Neural crest cell (in vitro differentiated cells): ENCODE results near the gene PLCL1. TPM values are rescaled to one million over a fixed set of nuclear protein-coding genes. Genes with fewer than 3 reads are reported as not detected.

Experiments
- DNase-seq: peaks from one replicate; pipeline ENCODE4 v3.0.0; 2021; ENCODE audit warnings: low read depth, mixed read lengths, low spot score
- H3K27ac Mint-ChIP-seq: one replicate; pipeline ENCODE4 v1.8.0; 2021; ENCODE audit warnings: mild to moderate bottlenecking, mixed read lengths; ENCODE audit not compliant: unreplicated experiment
- H3K27me3 Mint-ChIP-seq: 2 replicates; pipeline ENCODE4 v1.8.0; 2021; ENCODE audit warnings: low read depth, mild to moderate bottlenecking, mixed read lengths
- H3K36me3 Mint-ChIP-seq: 2 replicates; pipeline ENCODE4 v1.8.0; 2021; ENCODE audit warnings: low read depth, mild to moderate bottlenecking, mixed read lengths
- H3K4me1 Mint-ChIP-seq: 2 replicates; pipeline ENCODE4 v1.8.0; 2021; ENCODE audit warnings: mixed read lengths
- H3K4me3 Mint-ChIP-seq: one replicate; pipeline ENCODE4 v1.8.0; 2021; ENCODE audit warnings: mild to moderate bottlenecking, mixed read lengths
- H3K9me3 Mint-ChIP-seq: 2 replicates; pipeline ENCODE4 v1.8.0; 2021; ENCODE audit warnings: mixed read lengths
- total RNA-seq: library from RNA; stranded (reverse); gene quantifications from 2 replicates; pipeline ENCODE4 v1.2.1, GENCODE V29; 2021
- TF ChIP-seq, protein P1 (sequence below): fragments of 200-600 bp; sonication (generic); conservative IDR thresholded peaks from 2 replicates; pipeline ENCODE4 v1.5.0; 2021; ENCODE audit warnings: antibody characterized with exemption, mild to moderate bottlenecking

Gene PLCL1
- total RNA-seq, 1 donor from 2014 or later = 0.72 TPM

DNA sequence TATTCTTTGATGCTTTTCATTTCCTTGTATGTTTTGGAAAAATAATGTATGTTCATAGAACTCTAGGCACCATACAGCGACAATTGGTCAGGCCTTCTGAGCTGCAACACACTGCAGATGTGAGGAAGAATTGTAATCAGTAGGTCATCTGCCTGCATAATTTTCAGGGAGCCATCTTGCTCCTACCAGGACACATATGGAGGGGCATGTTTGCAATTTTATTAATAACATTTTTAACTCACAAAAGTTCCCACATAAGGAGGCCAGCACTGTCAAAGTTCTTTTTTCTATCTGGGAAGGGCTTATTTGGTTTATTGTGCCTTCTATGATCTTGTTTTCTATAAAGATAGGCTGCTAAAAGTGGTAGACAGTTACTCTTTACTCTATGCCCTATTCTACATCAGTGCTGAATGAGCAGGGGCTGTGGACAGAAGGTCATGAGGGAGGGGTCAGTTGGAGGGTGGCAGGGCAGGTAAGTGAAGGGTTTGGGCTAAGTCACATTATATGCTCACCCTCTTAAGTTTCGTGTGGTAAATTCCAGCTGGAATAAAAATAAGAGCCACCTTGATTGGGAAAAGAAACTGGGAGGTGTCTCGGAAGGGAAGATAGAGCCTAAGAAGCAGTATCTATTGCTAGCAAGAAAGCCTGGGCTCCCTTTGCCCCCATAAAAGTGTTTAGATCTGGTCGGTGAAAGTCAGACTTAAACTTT lies 126.3 kb downstream of the PLCL1 start:
- TF ChIP-seq, protein P1, sequence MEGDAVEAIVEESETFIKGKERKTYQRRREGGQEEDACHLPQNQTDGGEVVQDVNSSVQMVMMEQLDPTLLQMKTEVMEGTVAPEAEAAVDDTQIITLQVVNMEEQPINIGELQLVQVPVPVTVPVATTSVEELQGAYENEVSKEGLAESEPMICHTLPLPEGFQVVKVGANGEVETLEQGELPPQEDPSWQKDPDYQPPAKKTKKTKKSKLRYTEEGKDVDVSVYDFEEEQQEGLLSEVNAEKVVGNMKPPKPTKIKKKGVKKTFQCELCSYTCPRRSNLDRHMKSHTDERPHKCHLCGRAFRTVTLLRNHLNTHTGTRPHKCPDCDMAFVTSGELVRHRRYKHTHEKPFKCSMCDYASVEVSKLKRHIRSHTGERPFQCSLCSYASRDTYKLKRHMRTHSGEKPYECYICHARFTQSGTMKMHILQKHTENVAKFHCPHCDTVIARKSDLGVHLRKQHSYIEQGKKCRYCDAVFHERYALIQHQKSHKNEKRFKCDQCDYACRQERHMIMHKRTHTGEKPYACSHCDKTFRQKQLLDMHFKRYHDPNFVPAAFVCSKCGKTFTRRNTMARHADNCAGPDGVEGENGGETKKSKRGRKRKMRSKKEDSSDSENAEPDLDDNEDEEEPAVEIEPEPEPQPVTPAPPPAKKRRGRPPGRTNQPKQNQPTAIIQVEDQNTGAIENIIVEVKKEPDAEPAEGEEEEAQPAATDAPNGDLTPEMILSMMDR = no peak
- no peak for DNase-seq
- Mint-ChIP-seq H3K4me1 (peaks cover 4% of the 10 kb centered on the region), H3K9me3 (peaks cover 5% of the 10 kb centered on the region), H3K27ac (no peak overlapping the region), H3K27me3 (no peaks in the 10 kb centered on the region), H3K4me3 (no peak overlapping the region), H3K36me3 (no peaks in the 10 kb centered on the region)

- TF ChIP-seq, protein P1 = no peak
- Mint-ChIP-seq H3K4me1 (peaks cover 4% of the 10 kb centered on the region), H3K36me3 (no peaks in the 10 kb centered on the region), H3K4me3 (no peak overlapping the region), H3K9me3 (peaks cover 5% of the 10 kb centered on the region), H3K27me3 (no peaks in the 10 kb centered on the region), H3K27ac (no peak overlapping the region)
- no peak for DNase-seq
Observed at GRCh38 chr2:197931661-197932312, 127.4 kb downstream of the PLCL1 start.

- Mint-ChIP-seq H3K36me3 (no peaks in the 10 kb centered on the region), H3K4me3 (no peak overlapping the region), H3K27me3 (no peaks in the 10 kb centered on the region), H3K9me3 (peaks cover under 1% of the 10 kb centered on the region), H3K4me1 (peaks cover 4% of the 10 kb centered on the region), H3K27ac (no peak overlapping the region)
- DNase-seq = no peak
- TF ChIP-seq, protein P1 = no peak
Observed at GRCh38 chr2:197932374-197932773, 128.0 kb downstream of the PLCL1 start.

GRCh38 chr2:197934261-197934933 lies 130.0 kb downstream of the PLCL1 start:
- H3K36me3 Mint-ChIP-seq = no peaks in the 10 kb centered on the region
- no peak overlapping the region for H3K4me3 Mint-ChIP-seq
- H3K4me1 Mint-ChIP-seq = peaks cover 4% of the 10 kb centered on the region
- DNase-seq = no peak
- no peak overlapping the region for H3K27ac Mint-ChIP-seq
- H3K9me3 Mint-ChIP-seq = no peaks in the 10 kb centered on the region
- TF ChIP-seq, protein P1 = no peak
- no peaks in the 10 kb centered on the region for H3K27me3 Mint-ChIP-seq

DNA sequence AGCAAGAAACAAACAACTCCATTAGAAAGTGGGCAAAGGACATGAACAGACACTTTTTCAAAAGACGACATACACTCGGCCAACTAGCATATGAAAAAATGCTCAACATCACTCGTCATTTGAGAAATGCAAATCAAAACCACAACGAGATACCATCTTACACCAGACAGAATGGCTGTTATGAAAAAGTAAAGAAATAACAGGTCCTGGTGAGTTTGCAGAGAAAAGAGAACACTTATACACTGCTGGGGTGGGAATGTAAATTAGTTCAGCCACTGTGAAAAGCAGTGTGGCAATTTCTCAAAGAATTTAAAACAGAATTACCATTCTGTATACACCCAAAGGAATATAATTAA lies 130.5 kb downstream of the PLCL1 start:
- no peaks in the 10 kb centered on the region for H3K36me3 Mint-ChIP-seq
- DNase-seq = no peak
- no peak overlapping the region for H3K4me3 Mint-ChIP-seq
- TF ChIP-seq, protein P1 = no peak
- H3K9me3 Mint-ChIP-seq = no peaks in the 10 kb centered on the region
- no peak overlapping the region for H3K27ac Mint-ChIP-seq
- H3K4me1 Mint-ChIP-seq = peaks cover 4% of the 10 kb centered on the region
- H3K27me3 Mint-ChIP-seq = no peaks in the 10 kb centered on the region
